ENCODE data around the gene OXNAD1. TPM values are rescaled to one million over a fixed set of nuclear protein-coding genes. Genes with fewer than 3 reads are reported as not detected.

The OXNAD1 gene
- total RNA-seq, 2 experiments from 2014 or later, result 64.0 to 70.4 TPM

- no peak overlapping the region for H3K27ac Mint-ChIP-seq
- no peak overlapping the region for H3K4me3 Mint-ChIP-seq
- H3K9me3 Mint-ChIP-seq, result peaks cover 4% of the 10 kb centered on the region
- no peak for DNase-seq
- H3K4me1 Mint-ChIP-seq, result peaks cover 15% of the 10 kb centered on the region
- H3K36me3 Mint-ChIP-seq (ENCODE audit: low read depth), result no peaks in the 10 kb centered on the region
- ChIA-PET CTCF (interaction anchor here (0.5 to 1.4 kb wide), 2 partner anchors 9 to 15 kb away, joined by 4 to 5 read pairs; no protein-coding TSS in a partner anchor), POLR2A (no interaction called here)
- H3K27me3 Mint-ChIP-seq, result no peaks in the 10 kb centered on the region
Observed at GRCh38 chr3:16236856-16237393, 28.1 kb upstream of the OXNAD1 start.

- Mint-ChIP-seq H3K4me3 (no peak overlapping the region), H3K9me3 (peaks cover 4% of the 10 kb centered on the region), H3K36me3 (ENCODE audit: low read depth) (no peaks in the 10 kb centered on the region), H3K27me3 (no peaks in the 10 kb centered on the region), H3K4me1 (peaks cover 22% of the 10 kb centered on the region), H3K27ac (no peak overlapping the region)
- DNase-seq, result no peak
- ChIA-PET CTCF (interaction anchor here (1.0 to 1.7 kb wide), 2 partner anchors 12 to 18 kb away, joined by 3 to 4 read pairs; no protein-coding TSS in a partner anchor), POLR2A (no interaction called here)
Observed at GRCh38 chr3:16239086-16239770, 25.8 kb upstream of the OXNAD1 start.

GRCh38 chr3:16239780-16240179 lies 25.2 kb upstream of the OXNAD1 start:
- POLR2A ChIA-PET, result no interaction called here
- no peaks in the 10 kb centered on the region for H3K36me3 Mint-ChIP-seq (ENCODE audit: low read depth)
- peaks cover 4% of the 10 kb centered on the region for H3K9me3 Mint-ChIP-seq
- no peak for DNase-seq
- H3K4me1 Mint-ChIP-seq, result peaks cover 22% of the 10 kb centered on the region
- CTCF ChIA-PET, result interaction anchor here (1.0 to 1.7 kb wide), 2 partner anchors 12 to 19 kb away, joined by 3 to 4 read pairs; no protein-coding TSS in a partner anchor
- H3K27ac Mint-ChIP-seq, result no peak overlapping the region
- H3K4me3 Mint-ChIP-seq, result no peak overlapping the region
- no peaks in the 10 kb centered on the region for H3K27me3 Mint-ChIP-seq

GRCh38 chr3:16240229-16241023 lies 24.6 kb upstream of the OXNAD1 start:
- no peak for DNase-seq
- H3K4me3 Mint-ChIP-seq, result no peak overlapping the region
- no peaks in the 10 kb centered on the region for H3K36me3 Mint-ChIP-seq (ENCODE audit: low read depth)
- no peaks in the 10 kb centered on the region for H3K27me3 Mint-ChIP-seq
- H3K27ac Mint-ChIP-seq, result no peak overlapping the region
- CTCF ChIA-PET, result interaction anchor here (1.1 to 1.7 kb wide), 2 partner anchors 13 to 24 kb away, joined by 3 to 4 read pairs; partner anchors contain the start of genes DPH3 and OXNAD1
- POLR2A ChIA-PET, result no interaction called here
- H3K4me1 Mint-ChIP-seq, result peaks cover 22% of the 10 kb centered on the region
- peaks cover 1% of the 10 kb centered on the region for H3K9me3 Mint-ChIP-seq

GRCh38 chr3:16241225-16241624 lies 23.8 kb upstream of the OXNAD1 start:
- POLR2A ChIA-PET, result no interaction called here
- no peak overlapping the region for H3K27ac Mint-ChIP-seq
- H3K9me3 Mint-ChIP-seq, result no peaks in the 10 kb centered on the region
- no peak overlapping the region for H3K4me3 Mint-ChIP-seq
- H3K4me1 Mint-ChIP-seq, result peaks cover 22% of the 10 kb centered on the region
- no peak for DNase-seq
- CTCF ChIA-PET, result interaction anchor here (1.1 kb wide), 1 partner anchor 24 kb away, joined by 3 read pairs; the partner anchor contains the start of genes DPH3 and OXNAD1
- no peaks in the 10 kb centered on the region for H3K36me3 Mint-ChIP-seq (ENCODE audit: low read depth)
- no peaks in the 10 kb centered on the region for H3K27me3 Mint-ChIP-seq

- Mint-ChIP-seq H3K4me3 (no peak overlapping the region), H3K36me3 (ENCODE audit: low read depth) (no peaks in the 10 kb centered on the region), H3K9me3 (no peaks in the 10 kb centered on the region), H3K27ac (no peak overlapping the region), H3K27me3 (no peaks in the 10 kb centered on the region), H3K4me1 (peaks cover 27% of the 10 kb centered on the region)
- CTCF ChIA-PET, result no interaction called here
- DNase-seq, result no peak
- POLR2A ChIA-PET, result no interaction called here
Observed at GRCh38 chr3:16242177-16242576, 22.8 kb upstream of the OXNAD1 start.

- peaks cover 35% of the 10 kb centered on the region for H3K4me1 Mint-ChIP-seq
- H3K9me3 Mint-ChIP-seq, result no peaks in the 10 kb centered on the region
- no peak overlapping the region for H3K27ac Mint-ChIP-seq
- POLR2A ChIA-PET, result no interaction called here
- no peaks in the 10 kb centered on the region for H3K27me3 Mint-ChIP-seq
- H3K36me3 Mint-ChIP-seq (ENCODE audit: low read depth), result no peaks in the 10 kb centered on the region
- no peak overlapping the region for H3K4me3 Mint-ChIP-seq
- DNase-seq, result no peak
- CTCF ChIA-PET, result interaction anchor here (0.6 to 1.5 kb wide), 7 partner anchors 24 to 864 kb away, joined by 3 to 4 read pairs (median 4); partner anchors contain the start of gene GALNT15
Observed at GRCh38 chr3:16243706-16244490, 21.1 kb upstream of the OXNAD1 start.

- ChIA-PET CTCF (no interaction called here), POLR2A (no interaction called here)
- Mint-ChIP-seq H3K9me3 (no peaks in the 10 kb centered on the region), H3K4me3 (no peak overlapping the region), H3K27ac (no peak overlapping the region), H3K27me3 (no peaks in the 10 kb centered on the region), H3K36me3 (ENCODE audit: low read depth) (no peaks in the 10 kb centered on the region), H3K4me1 (peaks cover 25% of the 10 kb centered on the region)
- DNase-seq, result no peak
Observed at GRCh38 chr3:16245609-16246008, 19.4 kb upstream of the OXNAD1 start.

GRCh38 chr3:16247282-16248061 lies 17.5 kb upstream of the OXNAD1 start:
- H3K9me3 Mint-ChIP-seq, result no peaks in the 10 kb centered on the region
- CTCF ChIA-PET, result interaction anchor here (0.6 to 1.3 kb wide), 13 partner anchors 12 to 1045 kb away, joined by 3 to 4 read pairs (median 3); no protein-coding TSS in a partner anchor
- peaks cover 20% of the 10 kb centered on the region for H3K4me1 Mint-ChIP-seq
- POLR2A ChIA-PET, result no interaction called here
- H3K27me3 Mint-ChIP-seq, result no peaks in the 10 kb centered on the region
- peak; percentile 87 for DNase-seq
- H3K4me3 Mint-ChIP-seq, result no peak overlapping the region
- H3K27ac Mint-ChIP-seq, result peak overlapping the region; percentile 22
- no peaks in the 10 kb centered on the region for H3K36me3 Mint-ChIP-seq (ENCODE audit: low read depth)

- POLR2A ChIA-PET, result no interaction called here
- H3K4me1 Mint-ChIP-seq, result peaks cover 20% of the 10 kb centered on the region
Observed at GRCh38 chr3:16248556-16248955, 16.5 kb upstream of the OXNAD1 start.

GRCh38 chr3:16249336-16249735 lies 15.7 kb upstream of the OXNAD1 start:
- POLR2A ChIA-PET, result no interaction called here
- H3K27me3 Mint-ChIP-seq, result no peaks in the 10 kb centered on the region
- CTCF ChIA-PET, result no interaction called here
- no peaks in the 10 kb centered on the region for H3K9me3 Mint-ChIP-seq
- H3K4me3 Mint-ChIP-seq, result no peak overlapping the region
- H3K27ac Mint-ChIP-seq, result no peak overlapping the region
- no peaks in the 10 kb centered on the region for H3K36me3 Mint-ChIP-seq (ENCODE audit: low read depth)
- DNase-seq, result peak; percentile 24
- peaks cover 16% of the 10 kb centered on the region for H3K4me1 Mint-ChIP-seq

More at GRCh38 chr3:16248556-16248955, 16.5 kb upstream of the OXNAD1 start:
- H3K36me3 Mint-ChIP-seq (ENCODE audit: low read depth), result no peaks in the 10 kb centered on the region
- H3K4me3 Mint-ChIP-seq, result no peak overlapping the region
- no peaks in the 10 kb centered on the region for H3K27me3 Mint-ChIP-seq
- H3K27ac Mint-ChIP-seq, result no peak overlapping the region
- DNase-seq, result no peak
- H3K9me3 Mint-ChIP-seq, result no peaks in the 10 kb centered on the region
- CTCF ChIA-PET, result interaction anchor here (0.6 to 1.3 kb wide), 4 partner anchors 20 to 1046 kb away, joined by 3 to 4 read pairs (median 3); no protein-coding TSS in a partner anchor

GRCh38 chr3:16249886-16250285 lies 15.1 kb upstream of the OXNAD1 start:
- Mint-ChIP-seq H3K27ac (no peak overlapping the region), H3K27me3 (no peaks in the 10 kb centered on the region), H3K36me3 (ENCODE audit: low read depth) (no peaks in the 10 kb centered on the region), H3K4me3 (no peak overlapping the region), H3K9me3 (no peaks in the 10 kb centered on the region), H3K4me1 (peaks cover 22% of the 10 kb centered on the region)
- no peak for DNase-seq
- CTCF ChIA-PET, result no interaction called here
- POLR2A ChIA-PET, result no interaction called here
